Panc1 (cell line): ENCODE data around the gene LRRK1.

Experiments
- CTCF ChIP-seq: fragments of 450-650 bp; IDR thresholded peaks from 2 replicates; pipeline ENCODE4 v1.5.1; 2017; ENCODE audit warnings: mild to moderate bottlenecking
- POLR2AphosphoS5 ChIP-seq: IDR thresholded peaks from 2 replicates; pipeline ENCODE4 v1.6.1; 2012; ENCODE audit warnings: mild to moderate bottlenecking, low read depth, low read length, moderate library complexity
- REST ChIP-seq, 2 experiments: IDR thresholded peaks; 2 replicates each; pipeline ENCODE4 v1.6.1; 2011 to 2012; ENCODE audit warnings: low read depth in 2 of 2, control low read depth in 1 of 2, low read length in 1 of 2, mild to moderate bottlenecking in 1 of 2, moderate library complexity in 1 of 2; ENCODE audit not compliant: insufficient read depth in 1 of 2
- SIN3A ChIP-seq: IDR thresholded peaks from 2 replicates; pipeline ENCODE4 v1.6.1; 2012; ENCODE audit warnings: low read depth, mild to moderate bottlenecking, low read length, moderate library complexity, borderline replicate concordance; ENCODE audit not compliant: insufficient read depth
- TCF7L2 ChIP-seq: IDR thresholded peaks from 2 replicates; pipeline ENCODE4 v1.6.1; 2011; ENCODE audit warnings: mild to moderate bottlenecking, low read depth, low read length, inconsistent platforms

DNA sequence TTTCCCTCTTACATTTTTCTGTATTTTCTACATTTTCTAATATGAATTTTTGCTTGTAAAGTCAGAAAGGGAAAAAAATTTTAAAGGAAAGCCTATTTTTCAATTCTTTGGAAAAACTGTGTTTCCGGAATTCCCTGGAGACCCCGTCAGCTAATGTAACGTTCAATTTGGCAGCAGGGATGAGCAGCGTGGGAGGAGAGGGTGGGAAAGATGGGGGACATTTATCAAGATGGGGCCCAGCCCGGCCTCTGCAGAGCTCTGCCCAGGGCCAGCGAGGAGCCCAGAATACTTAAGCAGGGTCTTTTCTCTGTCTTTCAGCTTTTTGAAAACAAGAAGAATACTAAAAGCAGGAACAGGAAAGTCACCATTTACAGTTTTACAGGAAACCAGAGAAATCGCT is 129.0 kb downstream of the LRRK1 start:
- TF ChIP-seq CTCF (no peak), TCF7L2 (no peak), POLR2AphosphoS5 (no peak), REST (IDR thresholded peaks at IDR 0.05; ENCODE audit: insufficient read depth in 1 of 2, low read depth in 2 of 2, low read length in 1 of 2) (no peak), SIN3A (no peak)
